ENCODE measurements around the gene TDP2.

The TDP2 gene

DNA sequence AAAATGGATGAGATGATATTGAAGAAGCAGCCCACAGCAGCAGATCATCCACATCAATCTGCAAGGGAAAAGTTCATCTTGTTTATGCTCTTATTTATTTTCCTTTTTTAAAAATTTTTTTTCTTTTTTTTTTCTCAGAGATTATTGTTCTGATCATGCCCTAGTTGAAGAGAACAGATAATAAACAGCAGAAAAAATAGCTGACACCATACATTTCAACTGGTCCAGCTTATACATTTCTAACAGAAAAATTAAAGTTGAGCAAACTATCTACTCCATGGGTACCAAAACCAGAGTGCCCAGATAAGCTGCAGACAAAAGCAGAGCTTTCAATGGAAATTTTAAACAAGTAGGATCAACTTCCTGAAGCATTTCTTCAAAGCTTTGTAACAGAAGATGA lies 30.0 kb downstream of the TDP2 start:
- Histone ChIP-seq H3K27me3 (replicated peaks) (no peaks in the 10 kb centered on the region), H3K36me3 (replicated peaks) (no peaks in the 10 kb centered on the region), H3K27ac (no peak overlapping the region), H3K4me3 (ENCODE audit: low read depth, low read length) (no peak overlapping the region)
- no peak for DNase-seq
- in situ Hi-C loops (cut with HindIII; ENCODE audit: low pct_ligation_motif_present, low sequenced_read_pairs), result no loop called here
- TF ChIP-seq, protein P1, sequence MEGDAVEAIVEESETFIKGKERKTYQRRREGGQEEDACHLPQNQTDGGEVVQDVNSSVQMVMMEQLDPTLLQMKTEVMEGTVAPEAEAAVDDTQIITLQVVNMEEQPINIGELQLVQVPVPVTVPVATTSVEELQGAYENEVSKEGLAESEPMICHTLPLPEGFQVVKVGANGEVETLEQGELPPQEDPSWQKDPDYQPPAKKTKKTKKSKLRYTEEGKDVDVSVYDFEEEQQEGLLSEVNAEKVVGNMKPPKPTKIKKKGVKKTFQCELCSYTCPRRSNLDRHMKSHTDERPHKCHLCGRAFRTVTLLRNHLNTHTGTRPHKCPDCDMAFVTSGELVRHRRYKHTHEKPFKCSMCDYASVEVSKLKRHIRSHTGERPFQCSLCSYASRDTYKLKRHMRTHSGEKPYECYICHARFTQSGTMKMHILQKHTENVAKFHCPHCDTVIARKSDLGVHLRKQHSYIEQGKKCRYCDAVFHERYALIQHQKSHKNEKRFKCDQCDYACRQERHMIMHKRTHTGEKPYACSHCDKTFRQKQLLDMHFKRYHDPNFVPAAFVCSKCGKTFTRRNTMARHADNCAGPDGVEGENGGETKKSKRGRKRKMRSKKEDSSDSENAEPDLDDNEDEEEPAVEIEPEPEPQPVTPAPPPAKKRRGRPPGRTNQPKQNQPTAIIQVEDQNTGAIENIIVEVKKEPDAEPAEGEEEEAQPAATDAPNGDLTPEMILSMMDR (IDR thresholded peaks at IDR 0.05; ENCODE audit: low read depth, low read length, missing control alignments), result no peak

DNA sequence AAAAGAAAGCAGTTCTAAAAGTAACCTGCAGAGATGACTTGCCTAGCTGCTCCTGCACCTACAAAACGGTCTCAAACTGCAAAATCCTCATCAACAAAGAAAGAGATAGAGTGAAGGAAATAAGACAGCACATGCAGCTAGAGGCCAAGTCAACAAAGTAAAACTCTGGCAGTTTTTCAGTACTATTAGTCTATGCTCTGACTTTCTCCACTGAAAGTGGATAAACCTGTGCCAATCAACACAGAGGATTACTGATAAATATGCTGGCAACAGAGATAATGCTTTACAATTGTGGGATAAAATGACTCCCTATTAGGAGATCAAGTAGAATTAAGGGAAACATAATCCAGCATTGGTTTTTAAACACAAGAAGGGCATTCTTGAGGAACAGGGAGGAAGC lies 34.1 kb downstream of the TDP2 start:
- no peak for DNase-seq
- H3K4me3 ChIP-seq (ENCODE audit: low read depth, low read length), result no peak overlapping the region
- no peaks in the 10 kb centered on the region for H3K36me3 ChIP-seq (replicated peaks)
- TF ChIP-seq, protein P1 (IDR thresholded peaks at IDR 0.05; ENCODE audit: low read depth, low read length, missing control alignments), result no peak
- no peak overlapping the region for H3K27ac ChIP-seq
- in situ Hi-C loops (cut with HindIII; ENCODE audit: low pct_ligation_motif_present, low sequenced_read_pairs), result no loop called here
- no peaks in the 10 kb centered on the region for H3K27me3 ChIP-seq (replicated peaks)

DNA sequence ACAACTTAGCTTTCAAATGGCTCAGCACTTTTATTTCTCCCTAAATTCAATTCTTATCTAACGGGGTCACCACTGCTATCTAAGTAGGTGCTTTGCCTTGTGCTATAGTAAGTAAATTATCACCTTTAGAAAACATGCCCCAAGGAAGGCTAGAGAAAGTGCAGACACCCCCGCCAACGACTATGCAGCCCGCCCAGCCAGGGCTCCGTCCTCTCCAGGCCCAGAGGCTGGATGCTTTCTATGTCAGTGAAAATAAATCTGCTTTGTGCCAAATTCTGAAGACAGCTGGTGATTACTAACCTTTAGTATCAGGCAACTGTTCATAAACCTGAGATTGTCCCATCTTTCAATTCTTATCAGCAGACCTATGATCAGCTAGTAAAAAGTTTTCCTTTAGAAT lies 35.0 kb downstream of the TDP2 start:
- Histone ChIP-seq H3K4me3 (ENCODE audit: low read depth, low read length) (no peak overlapping the region), H3K27me3 (replicated peaks) (no peaks in the 10 kb centered on the region), H3K36me3 (replicated peaks) (no peaks in the 10 kb centered on the region), H3K27ac (no peak overlapping the region)
- no peak for DNase-seq
- in situ Hi-C loops (cut with HindIII; ENCODE audit: low pct_ligation_motif_present, low sequenced_read_pairs), result no loop called here
- TF ChIP-seq, protein P1 (IDR thresholded peaks at IDR 0.05; ENCODE audit: low read depth, low read length, missing control alignments), result no peak

DNA sequence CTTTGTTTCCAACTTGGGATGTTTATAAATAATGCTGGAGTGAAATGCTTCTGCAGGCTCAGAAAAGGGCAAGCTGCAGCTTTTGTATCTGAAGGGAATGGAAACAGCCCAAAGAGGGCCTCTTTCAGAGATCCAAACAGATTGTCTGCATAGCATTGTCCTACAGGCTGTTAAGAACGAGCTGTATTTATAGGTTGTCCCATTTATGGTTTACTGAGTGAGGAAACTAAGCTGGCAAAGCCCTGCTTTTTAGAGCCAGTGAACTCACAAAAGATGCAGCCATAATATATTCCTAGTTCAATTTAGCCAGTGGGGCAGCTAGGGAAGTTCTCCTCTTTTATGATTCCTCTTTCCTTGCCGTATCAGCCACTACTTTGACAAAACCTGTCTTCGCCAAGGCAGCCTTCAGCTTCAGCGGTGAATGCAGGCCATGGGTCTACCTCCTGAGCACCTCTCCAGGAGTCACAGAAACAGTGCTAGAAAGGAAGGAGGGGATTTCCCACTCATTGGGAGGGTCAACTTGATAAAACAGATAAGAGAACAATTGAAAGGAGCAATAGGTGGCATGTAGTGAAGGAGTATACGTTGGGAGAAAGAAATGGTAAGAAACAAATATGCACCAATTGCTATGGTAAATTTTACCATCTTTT lies 35.7 kb downstream of the TDP2 start:
- Histone ChIP-seq H3K27ac (no peak overlapping the region), H3K4me3 (ENCODE audit: low read depth, low read length) (no peak overlapping the region), H3K36me3 (replicated peaks) (no peaks in the 10 kb centered on the region), H3K27me3 (replicated peaks) (no peaks in the 10 kb centered on the region)
- DNase-seq, result no peak
- in situ Hi-C loops (cut with HindIII; ENCODE audit: low pct_ligation_motif_present, low sequenced_read_pairs), result no loop called here
- TF ChIP-seq, protein P1 (IDR thresholded peaks at IDR 0.05; ENCODE audit: low read depth, low read length, missing control alignments), result no peak

DNA sequence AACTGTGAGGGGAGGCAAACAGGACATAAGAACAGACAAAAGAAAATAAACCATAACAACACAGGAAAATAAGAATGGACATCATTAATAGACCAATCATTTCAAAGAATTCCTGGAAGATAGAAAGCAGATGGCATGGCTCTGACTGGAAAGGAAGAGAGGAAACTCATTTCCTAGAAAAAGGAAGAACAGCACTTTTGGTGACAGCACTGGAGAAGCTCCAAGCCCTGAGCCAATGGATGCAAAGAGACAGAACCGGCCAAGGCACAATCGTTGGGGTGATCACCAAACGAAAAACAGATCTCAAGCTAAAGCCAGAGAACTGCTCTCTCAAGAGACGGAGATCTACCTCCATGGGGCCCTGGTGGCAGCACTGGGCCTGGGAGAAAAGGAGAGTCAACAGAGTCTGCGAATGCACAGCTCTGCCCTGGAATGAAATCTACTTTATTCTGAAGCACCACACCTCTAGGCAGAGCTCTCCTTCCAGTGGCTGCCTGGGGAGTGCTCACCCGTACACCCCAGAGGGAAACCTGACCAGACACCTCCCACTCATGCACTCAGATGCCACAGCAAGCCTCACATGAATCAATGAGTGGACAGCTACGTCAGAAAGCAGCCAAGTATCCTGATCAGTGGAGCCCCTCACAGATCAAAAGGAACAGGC lies 44.9 kb downstream of the TDP2 start:
- Histone ChIP-seq H3K4me3 (ENCODE audit: low read depth, low read length) (no peak overlapping the region), H3K27me3 (replicated peaks) (no peaks in the 10 kb centered on the region), H3K27ac (no peak overlapping the region), H3K36me3 (replicated peaks) (no peaks in the 10 kb centered on the region)
- no peak for DNase-seq
- TF ChIP-seq, protein P1 (IDR thresholded peaks at IDR 0.05; ENCODE audit: low read depth, low read length, missing control alignments), result no peak
- in situ Hi-C loops (cut with HindIII; ENCODE audit: low pct_ligation_motif_present, low sequenced_read_pairs), result no loop called here
